HG03460 (cell line): ENCODE results near the gene PLBD1.

Experiments used
- ATAC-seq: cut with Tn5 transposase; IDR thresholded peaks from one replicate; pipeline ENCODE4 v1.9.1; 2021; ENCODE audit not compliant: unreplicated experiment

Gene PLBD1

DNA sequence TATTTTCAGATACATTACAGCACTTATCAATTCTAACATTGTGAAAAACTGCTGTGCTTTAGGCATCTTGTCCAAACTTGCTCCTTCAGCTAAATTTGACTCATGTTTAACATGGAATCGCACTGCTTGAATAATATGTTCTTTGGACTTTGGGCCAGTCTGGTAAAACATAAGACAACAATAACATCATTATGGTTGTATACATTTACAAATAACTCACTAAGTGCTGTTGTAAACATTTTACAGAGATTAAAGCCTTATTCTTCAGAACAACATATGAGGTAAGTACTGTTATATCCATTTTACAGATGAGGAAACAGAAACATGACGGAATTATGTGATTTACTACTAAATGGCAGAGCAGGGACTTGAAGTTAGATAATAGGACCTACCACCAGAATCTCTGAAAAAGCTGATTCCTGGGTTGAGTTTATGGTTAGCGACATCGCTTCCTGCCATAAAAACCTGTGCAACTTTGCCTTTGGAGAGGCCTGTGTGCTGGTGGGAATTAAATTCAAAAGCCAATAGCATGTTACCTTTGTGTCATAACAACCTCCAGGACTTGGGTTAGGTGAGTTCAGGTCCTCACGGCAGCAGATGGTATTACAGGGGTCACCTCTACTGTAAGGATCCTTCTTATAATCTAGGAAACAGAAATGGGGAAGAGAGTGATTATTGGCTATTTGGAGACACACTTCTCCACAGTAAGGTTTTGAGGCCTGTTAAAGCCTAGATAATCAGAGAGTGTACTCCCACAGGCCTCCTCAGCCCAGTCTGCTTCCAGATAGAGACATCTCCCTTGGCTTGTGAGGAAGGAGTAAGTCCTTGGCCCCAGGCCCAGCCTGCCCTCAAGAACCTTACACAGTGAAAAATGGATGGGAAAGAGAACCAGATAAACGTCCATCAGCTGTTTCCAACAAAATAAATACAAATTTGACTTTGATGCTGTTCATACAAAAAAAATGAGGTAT is 61.8 kb downstream of the PLBD1 start:
- ATAC-seq, result no peak

DNA sequence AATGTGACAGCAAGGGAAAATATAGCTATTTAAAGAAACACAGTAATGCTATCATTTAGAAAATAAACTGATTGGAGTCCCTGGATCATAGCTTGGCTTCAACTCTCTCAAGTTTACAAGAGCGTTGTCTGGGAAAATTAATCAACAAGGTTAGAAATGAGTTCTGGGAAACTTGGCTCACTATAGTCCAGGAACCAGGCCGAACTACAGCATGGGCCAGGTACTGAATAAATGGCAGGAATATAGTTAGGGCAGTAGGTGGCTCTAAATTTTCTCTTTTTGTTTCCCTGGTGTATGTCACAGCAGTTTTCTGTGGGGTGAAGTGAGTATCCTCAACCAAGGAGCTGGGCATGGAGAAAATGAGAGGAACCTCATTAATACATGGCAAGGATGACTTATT is 72.4 kb downstream of the PLBD1 start:
- ATAC-seq, result no peak

DNA sequence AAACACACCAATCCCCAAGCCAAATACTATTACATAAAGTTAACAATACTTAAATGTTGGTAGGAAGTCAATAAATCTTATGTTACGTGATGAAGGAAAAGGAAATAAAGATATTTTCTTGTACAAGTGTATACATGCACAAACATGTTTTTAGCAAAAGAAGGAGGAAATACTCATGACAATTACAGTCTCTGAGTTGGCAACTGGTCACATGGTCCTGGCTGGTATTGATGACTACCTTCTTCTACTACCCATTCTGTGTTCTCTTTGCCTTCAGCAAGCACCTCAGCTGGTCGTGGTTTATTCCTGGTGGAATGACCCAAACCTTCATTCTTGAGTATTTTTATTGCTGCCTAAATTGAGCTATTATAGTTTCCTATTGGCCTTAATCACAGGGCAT is 84.8 kb downstream of the PLBD1 start:
- ATAC-seq, result no peak

DNA sequence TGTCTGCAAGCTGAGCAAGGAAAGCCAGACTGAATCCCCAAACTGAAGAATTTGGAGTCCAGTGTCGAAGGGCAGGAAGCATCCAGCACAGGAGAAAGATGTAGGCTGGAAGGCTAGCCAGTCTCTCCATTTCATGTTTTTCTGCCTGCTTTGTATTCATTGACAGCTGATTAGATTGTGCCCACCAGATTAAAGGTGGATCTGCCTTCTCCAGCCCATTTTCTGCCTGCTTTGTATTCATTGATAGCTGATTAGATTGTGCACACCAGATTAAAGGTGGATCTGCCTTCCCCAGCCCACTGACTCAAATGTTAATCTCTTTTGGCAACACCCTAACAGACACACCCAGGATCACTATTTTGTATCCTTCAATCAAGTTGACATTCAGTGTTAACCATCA is 85.3 kb downstream of the PLBD1 start:
- ATAC-seq, result no peak

DNA sequence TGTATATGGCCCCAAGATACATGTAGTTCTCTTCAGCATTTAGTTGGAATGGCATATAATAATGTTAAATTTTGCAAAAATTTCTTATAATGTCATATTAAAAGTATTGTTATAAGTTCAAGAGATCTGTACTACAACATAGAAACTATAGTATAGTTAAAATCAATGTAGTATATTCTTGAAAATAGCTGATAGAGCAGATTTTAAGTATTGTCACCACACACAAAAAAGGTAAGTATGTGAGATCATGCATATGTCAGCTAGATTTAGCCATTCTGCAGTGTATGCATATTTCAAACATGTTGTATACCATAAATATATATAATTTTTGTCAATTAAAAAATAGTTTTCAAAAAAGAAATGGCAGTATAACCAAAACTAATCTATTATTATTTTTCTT is 86.5 kb downstream of the PLBD1 start:
- no peak for ATAC-seq

DNA sequence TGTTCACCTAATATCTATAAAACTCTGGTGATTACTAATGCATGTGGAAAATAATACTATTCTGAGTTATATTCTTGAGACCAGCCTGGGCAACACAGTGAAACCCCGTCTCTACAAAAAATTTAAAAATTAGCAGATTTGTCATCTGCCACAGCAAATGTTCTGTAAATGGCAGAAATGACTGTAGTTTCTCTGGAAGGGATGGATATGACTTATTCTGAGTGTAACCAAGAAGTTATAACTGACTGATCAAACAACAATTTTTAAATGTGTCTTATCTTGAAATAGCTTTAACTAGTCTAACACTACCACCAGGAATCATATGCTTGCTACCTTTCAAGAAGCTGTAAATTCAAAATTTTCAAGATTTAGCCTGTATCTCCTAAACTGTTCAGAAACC is 88.7 kb downstream of the PLBD1 start:
- no peak for ATAC-seq

DNA sequence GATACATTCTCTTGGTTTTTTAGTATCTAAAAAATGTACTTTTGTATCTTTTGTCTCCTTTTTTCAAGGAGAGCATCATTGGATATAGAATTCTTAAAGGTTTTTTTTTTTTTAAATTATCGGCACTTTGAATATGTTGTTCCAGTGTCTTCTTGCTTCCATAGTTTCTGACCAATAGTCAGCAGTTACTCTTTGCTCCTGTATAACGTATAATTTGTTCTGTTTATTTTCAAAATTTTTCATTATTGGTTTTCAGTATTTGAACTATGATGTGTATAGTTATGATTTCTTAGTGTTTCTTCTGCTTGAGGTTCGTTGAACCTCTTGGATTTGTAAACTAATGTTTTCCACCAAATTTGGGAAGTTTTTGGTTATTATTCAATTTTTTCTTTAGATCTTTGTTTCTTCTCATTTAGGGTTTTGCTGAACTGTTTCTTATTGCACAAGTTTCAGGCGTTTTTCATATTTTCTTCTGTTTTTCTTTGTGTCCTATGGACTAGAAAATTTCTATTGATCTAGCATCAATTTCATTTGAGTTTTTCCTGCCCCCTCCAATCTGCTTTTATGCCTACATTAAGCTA is 93.9 kb downstream of the PLBD1 start:
- no peak for ATAC-seq

DNA sequence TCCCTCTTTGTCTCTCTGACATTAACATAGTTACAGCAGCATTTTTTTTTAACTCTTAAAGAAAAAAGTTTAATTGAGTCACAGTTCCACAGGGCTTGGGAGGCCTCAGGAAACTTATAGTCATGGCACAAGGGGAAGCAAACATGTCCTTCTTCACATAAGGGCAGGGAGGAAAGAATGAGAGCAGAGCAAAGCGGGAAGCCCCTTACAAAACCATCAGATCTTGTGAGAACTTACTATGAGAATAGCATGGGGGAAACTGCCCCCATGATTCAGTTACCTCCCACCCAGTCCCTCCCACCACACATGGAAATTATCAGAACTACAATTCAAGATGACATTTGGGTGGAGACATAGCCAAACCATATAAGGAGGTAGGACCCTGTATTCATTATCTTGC is 96.2 kb downstream of the PLBD1 start:
- no peak for ATAC-seq

- no peak for ATAC-seq
Measured at GRCh38 chr12:14460212-14460841, 107.4 kb downstream of the PLBD1 start.

DNA sequence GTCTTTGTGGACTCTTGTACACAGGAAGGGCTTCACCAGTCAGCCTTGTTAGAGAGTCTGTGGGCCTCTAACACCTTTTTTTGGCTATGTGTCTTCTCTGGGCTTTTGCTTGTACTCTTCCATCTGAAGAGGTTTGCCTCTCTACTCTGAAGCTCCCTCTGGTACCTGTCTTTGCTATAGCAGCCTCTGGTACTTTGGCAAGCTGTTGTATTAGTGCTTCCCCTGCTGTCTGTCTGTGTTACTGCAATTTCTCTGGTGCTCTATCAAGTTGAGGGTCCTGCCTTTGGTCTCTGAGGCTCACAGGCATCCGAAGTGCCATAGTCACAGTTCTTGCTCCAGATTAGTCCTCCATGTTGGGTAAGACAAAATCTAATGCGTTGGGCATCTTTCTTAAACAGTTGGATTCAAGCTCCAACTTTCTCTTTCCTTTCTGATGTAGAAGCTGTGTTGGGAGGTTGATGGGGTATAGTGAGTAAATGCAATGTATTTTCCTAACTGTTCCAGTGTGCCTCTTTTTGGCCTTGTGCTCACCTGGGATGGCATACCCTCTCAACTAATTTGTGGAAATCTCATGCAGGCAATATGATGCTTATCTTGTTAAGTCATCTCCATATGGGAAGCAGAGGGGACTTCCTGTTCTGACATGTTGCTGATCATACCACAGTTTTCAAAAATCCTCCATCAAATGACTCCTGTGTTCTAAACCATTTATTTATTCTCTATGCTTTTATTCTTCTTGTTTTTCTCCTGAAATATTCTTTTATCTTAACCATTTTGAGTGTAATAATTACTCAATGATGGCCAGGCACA is 113.4 kb downstream of the PLBD1 start:
- ATAC-seq, result no peak
